AG09309 (cell line): ENCODE data around the gene TPI1.
"Not testable (repeated sequence)": the region's sequence is repeated elsewhere in the genome, so short reads cannot be mapped to it uniquely, and the experiment has no call there.

Source experiments
- DNase-seq: peaks from one replicate; pipeline ENCODE4 v3.0.0-alpha.2; 2010; ENCODE audit warnings: low read depth
- H3K4me3 ChIP-seq: 2 replicates; pipeline ENCODE4 v1.5.1; 2011; ENCODE audit warnings: mild to moderate bottlenecking, low read depth, low read length, moderate library complexity; ENCODE audit not compliant: control insufficient read depth
- TF ChIP-seq, protein P1 (sequence below): IDR thresholded peaks from 2 replicates; pipeline ENCODE4 v1.5.1; 2011; ENCODE audit warnings: mild to moderate bottlenecking, low read depth, low read length, inconsistent platforms; ENCODE audit not compliant: insufficient read depth, control insufficient read depth; ENCODE audit errors: missing control alignments

The TPI1 gene

DNA sequence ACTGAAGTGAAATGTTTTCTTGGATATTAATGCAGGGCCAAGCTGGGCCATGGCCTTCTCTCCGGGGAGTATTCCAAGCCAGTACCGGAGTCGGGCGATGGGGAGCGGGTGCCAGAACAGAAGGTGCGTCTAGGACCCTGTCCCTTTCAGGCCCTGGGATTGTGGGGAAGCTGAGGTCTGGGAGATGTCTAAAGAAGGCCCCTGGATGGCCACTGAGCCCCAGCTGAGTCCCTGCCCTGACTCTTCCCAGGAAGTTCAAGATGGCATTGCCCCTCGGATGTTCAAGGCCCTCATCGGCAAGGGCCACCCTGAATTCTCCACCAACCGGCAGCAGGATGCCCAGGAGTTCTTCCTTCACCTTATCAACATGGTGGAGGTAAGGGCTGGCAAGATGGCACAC lies 7.2 kb upstream of the TPI1 start:
- H3K4me3 ChIP-seq, result no peak overlapping the region
- no peak for DNase-seq
- TF ChIP-seq, protein P1, sequence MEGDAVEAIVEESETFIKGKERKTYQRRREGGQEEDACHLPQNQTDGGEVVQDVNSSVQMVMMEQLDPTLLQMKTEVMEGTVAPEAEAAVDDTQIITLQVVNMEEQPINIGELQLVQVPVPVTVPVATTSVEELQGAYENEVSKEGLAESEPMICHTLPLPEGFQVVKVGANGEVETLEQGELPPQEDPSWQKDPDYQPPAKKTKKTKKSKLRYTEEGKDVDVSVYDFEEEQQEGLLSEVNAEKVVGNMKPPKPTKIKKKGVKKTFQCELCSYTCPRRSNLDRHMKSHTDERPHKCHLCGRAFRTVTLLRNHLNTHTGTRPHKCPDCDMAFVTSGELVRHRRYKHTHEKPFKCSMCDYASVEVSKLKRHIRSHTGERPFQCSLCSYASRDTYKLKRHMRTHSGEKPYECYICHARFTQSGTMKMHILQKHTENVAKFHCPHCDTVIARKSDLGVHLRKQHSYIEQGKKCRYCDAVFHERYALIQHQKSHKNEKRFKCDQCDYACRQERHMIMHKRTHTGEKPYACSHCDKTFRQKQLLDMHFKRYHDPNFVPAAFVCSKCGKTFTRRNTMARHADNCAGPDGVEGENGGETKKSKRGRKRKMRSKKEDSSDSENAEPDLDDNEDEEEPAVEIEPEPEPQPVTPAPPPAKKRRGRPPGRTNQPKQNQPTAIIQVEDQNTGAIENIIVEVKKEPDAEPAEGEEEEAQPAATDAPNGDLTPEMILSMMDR, result no peak

DNA sequence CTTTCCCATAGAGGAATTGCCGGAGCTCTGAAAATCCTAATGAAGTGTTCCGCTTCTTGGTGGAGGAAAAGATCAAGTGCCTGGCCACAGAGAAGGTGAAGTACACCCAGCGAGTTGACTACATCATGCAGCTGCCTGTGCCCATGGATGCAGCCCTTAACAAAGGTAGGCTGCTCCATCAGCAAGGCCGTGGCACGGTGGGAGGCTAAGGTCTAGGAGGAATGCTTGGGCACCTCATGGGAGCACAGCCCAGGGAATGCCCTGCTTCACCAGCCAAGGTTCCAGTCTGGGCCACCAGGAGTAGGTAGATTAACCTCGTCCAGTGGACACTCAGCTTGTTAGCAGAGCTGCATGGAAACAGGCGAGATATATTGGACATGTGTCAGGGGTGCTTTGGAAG lies 6.4 kb upstream of the TPI1 start:
- H3K4me3 ChIP-seq, result no peak overlapping the region
- DNase-seq, result no peak
- TF ChIP-seq, protein P1, result no peak

DNA sequence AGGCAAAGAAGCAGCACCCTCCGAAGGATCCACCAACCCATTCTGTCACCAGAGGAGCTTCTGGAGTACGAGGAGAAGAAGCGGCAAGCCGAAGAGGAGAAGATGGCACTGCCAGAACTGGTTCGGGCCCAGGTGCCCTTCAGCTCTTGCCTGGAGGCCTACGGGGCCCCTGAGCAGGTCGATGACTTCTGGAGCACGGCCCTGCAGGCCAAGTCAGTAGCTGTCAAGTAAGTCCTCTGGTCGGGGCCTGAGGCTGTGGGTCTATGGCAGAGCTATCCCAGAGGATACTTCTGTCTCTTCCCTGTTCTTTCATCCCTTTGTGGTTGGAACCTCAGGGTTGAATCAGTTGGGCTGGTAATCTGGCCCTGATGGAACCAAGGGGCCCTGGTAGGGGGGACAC lies 5.9 kb upstream of the TPI1 start:
- TF ChIP-seq, protein P1, result no peak
- DNase-seq, result no peak
- H3K4me3 ChIP-seq, result no peak overlapping the region

DNA sequence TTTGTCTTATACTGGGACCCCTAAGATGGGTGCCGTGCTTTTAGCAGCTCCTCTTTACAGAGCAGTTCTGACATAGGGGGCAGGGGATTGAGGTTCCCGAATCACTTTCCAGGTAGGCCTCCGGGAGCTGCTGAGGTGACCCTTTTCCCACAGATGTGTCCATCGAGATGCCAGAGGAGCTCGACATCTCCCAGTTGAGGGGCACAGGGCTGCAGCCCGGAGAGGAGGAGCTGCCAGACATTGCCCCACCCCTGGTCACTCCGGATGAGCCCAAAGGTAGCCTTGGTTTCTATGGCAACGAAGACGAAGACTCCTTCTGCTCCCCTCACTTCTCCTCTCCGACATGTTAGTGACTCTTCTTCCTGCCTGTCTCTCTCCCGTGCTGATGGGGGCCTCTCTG lies 4.3 kb upstream of the TPI1 start:
- no peak for DNase-seq
- TF ChIP-seq, protein P1, result no peak
- no peak overlapping the region for H3K4me3 ChIP-seq

DNA sequence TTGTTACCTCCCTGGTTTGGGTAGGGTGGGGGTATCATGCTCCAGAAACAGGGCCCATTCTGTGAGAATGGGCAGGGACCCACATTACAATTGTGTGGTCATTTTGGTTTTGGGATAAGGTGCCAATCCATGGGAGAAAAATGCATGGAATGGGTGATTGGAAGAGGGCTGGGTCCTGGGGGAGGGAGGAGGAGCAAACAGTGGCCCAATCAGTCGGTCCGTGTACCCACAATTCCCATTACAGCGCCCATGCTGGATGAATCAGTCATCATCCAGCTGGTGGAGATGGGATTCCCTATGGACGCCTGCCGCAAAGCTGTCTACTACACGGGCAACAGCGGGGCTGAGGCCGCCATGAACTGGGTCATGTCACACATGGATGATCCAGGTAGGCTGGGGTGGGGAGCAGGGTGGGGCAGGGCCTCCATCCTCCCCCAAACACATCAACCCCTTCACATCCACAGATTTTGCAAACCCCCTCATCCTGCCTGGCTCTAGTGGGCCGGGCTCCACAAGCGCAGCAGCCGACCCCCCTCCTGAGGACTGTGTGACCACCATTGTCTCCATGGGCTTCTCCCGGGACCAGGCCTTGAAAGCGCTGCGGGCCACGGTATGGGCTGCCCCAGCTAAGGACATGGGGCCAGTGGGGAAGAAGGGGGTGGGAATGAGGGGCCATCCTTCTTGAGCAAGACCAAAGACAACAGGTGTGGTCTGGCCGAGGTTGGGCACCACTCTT lies 3.6 kb upstream of the TPI1 start:
- TF ChIP-seq, protein P1, result no peak
- no peak overlapping the region for H3K4me3 ChIP-seq
- no peak for DNase-seq

DNA sequence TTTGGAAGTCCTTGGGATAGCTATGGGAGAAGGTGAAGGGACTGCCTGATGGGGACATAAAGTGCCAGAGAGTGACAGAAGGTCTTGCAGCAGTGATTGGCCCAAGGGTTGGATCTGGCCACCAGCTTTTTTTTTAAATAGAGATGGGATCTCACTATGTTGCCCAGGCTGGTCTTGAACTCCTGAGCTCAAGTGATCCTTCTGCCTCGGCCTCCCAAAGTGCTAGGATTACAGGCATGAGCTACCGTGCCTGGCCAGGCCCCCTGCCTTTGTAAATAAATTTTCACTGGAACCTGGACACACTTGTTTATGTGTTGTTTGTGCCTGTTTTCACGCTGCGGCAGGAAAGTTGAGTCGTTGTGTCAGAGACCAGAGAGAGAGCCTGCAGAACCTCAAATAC lies 2.0 kb upstream of the TPI1 start:
- not testable (repeated sequence) for DNase-seq

DNA sequence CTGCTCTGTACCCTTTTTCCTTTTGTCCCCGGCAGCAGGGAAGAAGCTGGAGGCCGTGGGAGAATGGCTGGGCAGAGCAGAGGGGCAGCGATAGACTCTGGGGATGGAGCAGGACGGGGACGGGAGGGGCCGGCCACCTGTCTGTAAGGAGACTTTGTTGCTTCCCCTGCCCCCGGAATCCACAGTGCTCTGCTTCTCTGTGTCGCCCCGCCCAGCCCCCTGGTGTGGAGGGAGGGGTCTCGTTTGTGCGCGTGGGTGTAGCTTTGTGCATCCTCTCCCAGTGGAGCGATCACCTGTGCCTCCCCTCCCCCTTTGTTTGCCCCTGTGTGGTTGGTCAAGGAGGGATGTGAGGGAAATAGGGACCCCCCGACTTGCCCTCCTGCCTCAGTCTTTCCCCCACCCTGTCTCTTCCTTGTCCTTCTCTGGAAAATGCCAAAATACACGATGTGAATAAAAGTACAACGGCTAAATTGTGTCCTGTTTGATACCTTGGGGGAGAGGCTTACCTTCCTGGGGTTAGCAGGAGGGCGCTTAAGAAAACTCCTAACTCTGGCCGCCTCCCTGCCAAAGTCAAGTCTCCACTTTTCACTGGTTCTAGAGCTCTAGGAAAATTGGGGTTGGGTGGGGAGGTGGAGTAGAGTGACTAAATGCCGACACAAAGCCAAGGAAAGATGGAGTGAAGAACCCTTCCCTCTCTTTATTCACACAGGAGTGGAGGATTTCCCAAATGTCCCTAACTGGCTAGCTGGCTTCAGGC lies 990 bp upstream of the TPI1 start:
- H3K4me3 ChIP-seq, result no peak overlapping the region; the same call in 1 of the 2 replicates
- TF ChIP-seq, protein P1, result no peak

More for the DNA sequence above, 2.0 kb upstream of the TPI1 start:
- H3K4me3 ChIP-seq, result not testable (repeated sequence)

More for the DNA sequence above, 990 bp upstream of the TPI1 start:
- no peak for DNase-seq
